GM18951 (cell line): ENCODE measurements around the gene NIN.

Experiments
- POLR2A ChIP-seq: IDR thresholded peaks from 4 replicates; pipeline ENCODE4 v1.6.1; 2011; ENCODE audit warnings: mild to moderate bottlenecking; ENCODE audit not compliant: insufficient read length, insufficient read depth; ENCODE audit errors: extremely low read depth
- in situ Hi-C: fragments of 300-500 bp; cut with MboI; formaldehyde crosslinking; loops from one replicate; pipeline ENCODE4 v1.12.0; 2022; ENCODE audit warnings: low sequenced_read_pairs, mixed read lengths, inconsistent platforms; ENCODE audit not compliant: unreplicated experiment

NIN gene

DNA sequence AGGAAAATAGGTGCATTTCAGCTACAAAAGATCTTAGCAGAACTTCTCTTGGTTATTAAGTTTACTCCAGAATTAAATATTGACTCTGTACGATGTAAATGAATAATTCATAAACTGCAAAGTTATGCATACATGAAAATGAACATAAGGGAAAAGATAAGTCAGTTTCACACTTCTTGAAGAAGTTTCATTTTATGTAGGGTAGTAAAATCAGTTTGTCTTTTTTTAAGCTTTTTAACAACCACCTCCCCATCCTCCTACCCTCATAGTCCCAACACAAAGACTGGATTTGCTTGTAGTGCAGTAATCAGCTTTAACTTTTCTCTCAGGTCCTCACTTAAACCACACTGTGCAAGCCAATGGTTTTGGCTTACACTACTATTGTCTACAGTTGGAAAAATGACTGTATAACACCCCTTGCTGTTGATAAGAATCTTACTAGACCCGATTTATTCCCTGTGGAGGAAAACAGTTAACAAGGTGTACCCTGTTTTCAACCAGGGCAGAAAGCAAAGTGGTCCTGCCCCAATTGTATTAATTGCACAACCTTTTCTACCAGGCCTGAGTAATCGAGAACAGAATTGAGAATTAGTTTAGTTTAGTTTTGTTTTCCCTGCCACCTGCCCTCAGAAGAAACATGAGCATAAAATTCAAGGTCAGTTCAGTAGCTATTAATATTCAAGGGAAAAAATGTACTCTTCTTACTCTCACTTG is 44.1 kb downstream of the NIN start:
- in situ Hi-C loops: no loop called here
- no peak for TF ChIP-seq POLR2A

DNA sequence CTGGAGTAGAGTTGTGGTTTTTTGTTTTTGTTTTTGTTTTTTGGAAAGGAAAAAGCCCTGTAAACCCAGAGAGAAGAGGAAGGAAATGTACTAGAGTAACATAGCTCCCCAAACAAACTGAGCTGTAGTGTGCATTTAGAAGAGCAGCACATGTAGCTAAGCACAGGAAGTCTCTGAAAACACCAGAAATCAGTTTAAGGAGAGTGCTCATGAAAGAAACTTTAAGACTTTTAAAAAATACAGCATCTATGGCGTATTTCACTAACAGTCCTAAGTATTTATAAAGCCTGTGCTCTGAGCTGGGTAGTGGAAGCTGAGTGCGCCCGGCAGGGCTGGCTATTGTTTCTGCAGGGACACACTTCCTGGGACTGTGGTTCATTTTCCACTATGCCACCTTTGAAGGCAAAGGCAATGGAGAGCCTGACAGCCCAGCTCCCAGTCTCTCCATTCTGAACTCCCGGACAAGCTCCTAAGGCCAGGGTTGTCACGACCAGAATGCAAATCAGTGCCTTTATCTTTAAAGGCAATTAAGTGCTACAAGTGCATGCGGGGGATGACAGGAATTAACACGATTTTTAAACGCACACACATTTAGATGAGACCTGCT is 45.4 kb downstream of the NIN start:
- no peak for TF ChIP-seq POLR2A
- in situ Hi-C loops: no loop called here

DNA sequence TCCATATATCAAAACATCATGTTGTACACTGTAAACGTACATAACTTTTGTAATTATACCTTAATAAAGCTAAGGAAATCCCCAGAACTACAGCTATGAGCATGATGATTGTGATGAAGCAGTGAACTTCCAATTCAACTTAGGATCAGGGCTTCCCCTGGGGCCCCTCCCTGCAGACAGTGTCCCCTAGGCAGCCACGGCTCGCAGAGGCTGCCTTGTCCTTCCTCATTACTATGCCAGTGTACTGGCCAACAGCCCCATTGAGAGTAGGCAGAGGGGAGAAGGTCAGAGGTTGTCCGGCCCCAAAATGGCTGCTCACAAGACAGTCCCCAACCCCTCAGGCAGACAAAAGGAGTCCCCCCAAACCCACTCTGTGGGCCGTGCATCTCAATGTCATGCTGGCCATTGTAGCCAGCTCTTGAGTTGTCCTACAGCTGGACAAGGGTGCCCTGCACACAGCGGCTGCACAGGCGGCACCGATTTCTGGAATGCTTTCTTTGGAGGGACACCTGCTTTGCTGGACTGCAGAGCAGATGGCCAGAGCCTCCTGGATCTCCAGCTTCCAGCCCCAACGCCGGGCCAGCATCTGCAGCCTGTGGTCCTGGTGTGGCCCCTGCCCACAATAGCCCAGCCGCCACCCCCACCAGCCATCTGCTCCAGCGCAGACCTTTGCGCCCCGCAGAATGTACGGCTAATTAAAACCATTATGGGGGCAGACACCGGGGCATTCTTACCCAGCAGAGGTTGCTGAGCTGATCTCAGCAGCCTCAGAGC is 46.1 kb downstream of the NIN start:
- in situ Hi-C loops: no loop called here
- TF ChIP-seq POLR2A: no peak

DNA sequence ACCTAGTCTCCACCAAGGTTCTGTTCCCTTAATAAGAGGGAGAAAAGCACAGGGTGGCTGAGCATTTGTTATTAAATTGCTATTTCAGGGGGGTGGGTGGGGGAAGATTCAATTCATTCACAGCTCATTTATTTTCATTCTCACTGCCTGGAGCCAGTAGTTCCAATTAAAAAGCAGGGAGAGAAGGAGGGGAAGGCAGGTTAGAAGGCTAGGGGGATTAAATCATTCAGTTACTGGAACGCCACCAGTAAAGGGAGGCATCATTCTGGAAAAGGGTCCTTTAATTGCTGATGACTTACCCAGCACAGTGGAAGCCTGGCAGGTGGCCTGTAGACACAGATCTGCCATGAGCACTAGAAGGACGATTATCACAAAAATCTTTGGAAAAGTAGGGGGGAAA is 47.4 kb downstream of the NIN start:
- in situ Hi-C loops: no loop called here
- no peak for TF ChIP-seq POLR2A

DNA sequence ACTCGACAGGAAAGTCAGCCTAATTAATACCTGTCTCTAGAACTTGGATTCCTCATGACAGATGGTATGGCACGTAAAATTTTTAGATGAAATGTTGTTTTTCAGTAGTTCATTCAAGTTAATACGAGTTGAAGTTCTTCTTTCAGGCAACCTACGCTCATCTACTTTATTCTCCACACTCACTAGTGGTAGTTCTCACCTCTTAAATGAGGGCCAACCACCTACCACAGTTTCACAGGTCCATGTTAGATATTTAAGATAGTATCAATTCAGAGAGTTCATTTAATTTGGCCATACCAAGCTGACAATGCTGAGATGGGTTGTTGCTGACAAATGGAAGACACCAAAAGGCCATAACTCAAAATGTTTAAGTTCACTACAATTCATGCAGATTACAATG is 50.6 kb downstream of the NIN start:
- in situ Hi-C loops: no loop called here
- no peak for TF ChIP-seq POLR2A

DNA sequence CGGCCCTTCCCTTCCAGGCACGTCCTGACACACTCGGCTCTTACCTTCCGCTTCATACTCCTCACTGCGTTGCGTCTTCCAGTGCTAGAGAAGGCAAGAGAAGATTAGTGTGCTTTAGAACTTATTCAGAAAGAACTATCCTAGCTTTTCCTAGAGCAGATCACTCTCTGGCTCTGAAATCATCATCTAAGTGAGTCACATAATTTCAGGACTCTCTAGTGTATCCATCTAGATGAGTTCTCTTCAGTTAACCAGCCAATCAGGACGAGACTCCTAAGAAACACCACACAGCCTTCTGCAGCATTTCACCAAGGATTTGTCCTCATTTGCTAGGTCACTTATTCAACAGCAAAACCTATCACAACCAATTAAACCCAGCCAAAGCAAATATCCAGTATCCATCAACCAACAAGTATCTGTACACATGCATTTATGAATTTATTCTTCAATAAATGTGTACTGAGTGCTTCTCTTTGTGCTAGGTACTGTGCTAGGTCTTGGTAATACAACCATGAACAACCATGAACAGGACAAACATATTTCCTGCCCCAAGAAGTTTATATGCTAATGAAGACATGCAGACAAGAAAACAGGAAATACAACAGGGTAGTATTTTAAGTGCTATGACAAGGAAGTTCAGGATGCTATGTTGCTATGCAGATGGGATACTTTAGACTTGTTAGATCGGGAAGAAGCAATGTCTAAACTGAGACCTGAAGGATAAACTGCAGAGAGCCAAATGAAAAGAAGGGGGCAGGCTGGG is 52.1 kb downstream of the NIN start:
- TF ChIP-seq POLR2A: no peak
- in situ Hi-C loops: loop anchor here (5.0 kb wide), 1 partner anchor 83 kb away; no protein-coding TSS in a partner anchor

DNA sequence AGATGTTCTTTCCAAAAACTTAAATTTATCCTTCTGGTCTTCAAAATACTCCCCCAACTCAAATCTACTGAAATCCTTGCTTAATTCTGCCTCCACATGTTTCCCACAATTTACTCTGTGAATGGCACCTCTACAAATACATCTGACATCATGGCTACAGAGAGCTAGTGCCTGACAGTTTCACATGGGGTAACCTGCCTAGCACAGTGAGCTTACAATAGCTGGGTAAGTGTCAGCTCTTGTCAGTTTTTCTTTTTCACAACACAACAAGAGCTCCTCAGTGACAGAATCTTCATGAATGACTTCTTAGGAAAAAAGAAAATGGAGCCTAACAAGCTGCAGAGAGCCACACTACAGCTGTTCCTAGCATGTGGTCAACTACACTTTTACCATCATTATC is 54.4 kb downstream of the NIN start:
- in situ Hi-C loops: loop anchor here (5.0 kb wide), 1 partner anchor 86 kb away; no protein-coding TSS in a partner anchor

DNA sequence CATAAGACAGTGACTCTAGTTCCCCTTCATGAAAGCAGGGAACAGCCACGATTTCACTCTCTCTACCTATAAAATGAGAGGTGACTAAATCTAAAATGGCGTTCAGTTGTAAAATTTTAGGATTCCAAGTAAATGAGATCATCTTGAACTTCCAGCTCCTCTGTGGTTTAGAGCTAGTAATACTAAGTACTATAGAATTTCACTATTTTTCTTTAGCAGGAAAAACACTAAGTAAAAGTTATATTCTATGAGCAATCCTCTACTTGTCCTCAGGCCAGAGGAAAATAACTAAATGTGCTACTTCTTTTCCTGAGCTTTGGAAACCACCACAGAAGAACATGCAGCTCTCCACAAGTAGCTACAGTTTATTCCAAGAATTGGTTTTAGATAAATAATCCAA is 55.6 kb downstream of the NIN start:
- TF ChIP-seq POLR2A: no peak
- in situ Hi-C loops: loop anchor here (5.0 kb wide), 1 partner anchor 87 kb away; no protein-coding TSS in a partner anchor

More for the DNA sequence above, 54.4 kb downstream of the NIN start:
- TF ChIP-seq POLR2A: no peak

DNA sequence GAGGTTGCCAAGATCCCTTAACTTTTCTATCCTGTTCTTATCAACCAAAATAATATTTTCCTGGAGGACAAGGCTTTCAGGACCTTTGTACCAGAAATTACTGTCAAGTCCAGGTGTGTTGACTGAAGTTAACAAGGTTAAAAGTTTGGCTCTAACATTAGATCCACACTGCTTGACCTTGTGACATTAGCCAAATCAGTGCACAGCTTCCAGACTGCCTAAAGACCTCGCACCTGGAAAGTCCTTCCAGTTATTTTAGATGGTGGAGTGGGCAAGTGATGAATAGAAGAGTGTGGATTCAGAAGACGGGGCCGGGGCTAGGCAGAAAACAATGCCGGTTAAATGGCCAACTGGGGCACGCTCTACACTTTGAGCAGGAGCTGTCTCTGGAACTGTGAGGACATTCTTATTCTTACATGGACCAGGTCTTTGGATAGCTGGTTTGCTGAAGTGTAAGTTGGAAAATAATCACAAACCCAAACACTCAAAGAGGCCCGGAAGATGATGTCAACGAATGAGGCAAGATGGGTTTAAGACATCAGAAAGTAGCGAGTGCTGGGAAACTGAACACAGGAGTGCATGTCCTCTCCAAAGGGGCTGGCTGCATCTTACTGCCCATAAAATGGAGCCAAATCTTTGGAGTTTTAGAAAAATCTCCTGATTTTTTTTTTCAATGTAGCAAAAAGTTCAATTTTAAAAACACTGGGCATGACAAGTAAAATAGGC is 56.3 kb downstream of the NIN start:
- no peak for TF ChIP-seq POLR2A
- in situ Hi-C loops: loop anchor here (5.0 kb wide), 1 partner anchor 88 kb away; no protein-coding TSS in a partner anchor

DNA sequence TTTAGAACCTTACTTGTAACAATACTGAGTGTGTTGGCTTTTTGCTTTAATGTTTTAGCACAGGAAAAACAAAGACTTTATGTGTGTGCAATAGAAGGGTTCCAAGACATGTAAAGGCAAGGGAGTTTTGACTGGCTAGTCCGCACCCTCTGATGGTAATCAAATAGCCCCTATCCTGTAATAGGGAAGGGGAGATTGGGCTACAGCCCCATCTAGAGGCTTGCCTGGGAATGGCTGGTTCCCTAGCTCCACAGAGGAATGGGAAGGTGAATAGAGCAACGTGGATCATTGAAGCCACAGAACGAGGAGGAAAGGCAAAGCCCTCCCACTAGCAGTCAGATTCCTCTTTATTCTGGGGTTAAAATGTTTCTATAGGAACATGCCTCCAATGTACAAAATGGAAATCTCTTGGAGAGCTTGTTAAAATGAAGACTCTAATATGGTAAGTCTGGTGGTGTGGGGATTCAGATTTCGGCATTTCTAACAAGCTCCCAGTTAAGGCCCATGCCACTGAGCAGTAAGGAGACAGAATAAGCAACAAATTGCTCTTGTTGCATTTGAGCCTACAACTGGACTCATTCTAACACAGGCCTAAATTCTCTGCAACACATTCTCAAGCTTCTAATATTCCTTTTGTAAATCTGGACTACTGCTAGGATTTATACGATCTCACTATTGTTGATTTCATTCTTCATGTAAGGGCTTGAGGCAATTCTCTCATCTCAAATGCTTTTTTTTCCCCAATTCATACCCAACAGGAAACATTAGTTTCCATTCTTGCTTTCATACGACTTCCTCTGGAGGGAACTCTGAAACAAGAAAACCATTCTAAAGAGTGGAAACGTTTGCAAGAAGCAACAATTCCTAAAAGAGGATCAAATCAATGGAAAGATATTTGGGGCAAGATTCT is 57.1 kb downstream of the NIN start:
- in situ Hi-C loops: no loop called here
- no peak for TF ChIP-seq POLR2A

DNA sequence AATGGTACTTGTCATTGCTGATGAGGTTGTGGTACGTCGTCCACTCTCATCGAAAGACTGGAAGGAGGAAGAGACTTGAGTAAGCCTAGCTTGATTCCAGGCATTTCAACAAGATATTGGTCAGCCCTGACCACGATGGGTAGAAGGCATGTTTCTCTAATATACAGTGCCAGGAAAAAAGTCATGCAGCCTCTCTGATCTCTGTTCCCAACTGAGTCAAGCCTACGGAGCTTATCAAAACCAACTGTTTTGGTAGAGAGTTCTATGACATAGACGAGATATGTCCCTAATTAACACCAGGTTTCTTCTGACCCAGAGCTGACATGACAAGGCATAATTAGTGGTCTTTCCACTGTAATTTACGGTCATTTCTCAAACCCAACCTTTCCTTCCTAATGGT is 58.5 kb downstream of the NIN start:
- no peak for TF ChIP-seq POLR2A
- in situ Hi-C loops: no loop called here
